Right lobe of liver (tissue), 6 donors: Measurements from ENCODE around the gene LSM14A. TPM values are rescaled to one million over a fixed set of nuclear protein-coding genes. Genes with fewer than 3 reads are reported as not detected.

Experiments used
- ATAC-seq, 4 donors: fragments of 200-7000 bp; cut with Tn5 transposase; one replicate each; pipeline ENCODE4 v1.9.1; 2020; ENCODE audit warnings: mild to moderate bottlenecking in 4 of 4, moderate library complexity in 4 of 4
- DNase-seq, 3 donors: peaks; one replicate each; pipeline ENCODE4 v3.0.0-alpha.2; 2020
- H3K27ac ChIP-seq, 3 donors: fragments of 200-600 bp; one replicate each; pipeline ENCODE4 v1.8.0; 2022
- H3K27me3 ChIP-seq, 2 donors: fragments of 200-600 bp; one replicate each; pipeline ENCODE4 v1.8.0; 2022
- H3K36me3 ChIP-seq, 4 donors: fragments of 200-600 bp; sonication (generic) in 1 of 4; one replicate each; pipeline versions ENCODE4 v1.5.1 to v1.8.0; 2017 to 2022; ENCODE audit warnings: control low read depth in 1 of 4
- H3K4me1 ChIP-seq, 4 donors: fragments of 200-600 bp; sonication (generic) in 1 of 4; one replicate each; pipeline versions ENCODE4 v1.5.1 to v1.8.0; 2017 to 2022; ENCODE audit warnings: control low read depth in 1 of 4
- H3K4me3 ChIP-seq, 3 donors: fragments of 200-600 bp; one replicate each; pipeline ENCODE4 v1.8.0; 2022
- H3K9me3 ChIP-seq, 4 donors: fragments of 200-600 bp; sonication (generic) in 1 of 4; one replicate each; pipeline versions ENCODE4 v1.5.1 to v1.8.0; 2017 to 2022; ENCODE audit warnings: control low read depth in 1 of 4
- POLR2A ChIP-seq: fragments of 450-650 bp; IDR thresholded peaks from one replicate; pipeline ENCODE4 v1.6.1; 2017; ENCODE audit warnings: antibody characterized with exemption, mild to moderate bottlenecking
- WGBS: methylation state at CpG from one replicate; pipeline ENCODE4 v1.1.6; 2018; ENCODE audit warnings: low coverage, low lambda C conversion rate; ENCODE audit not compliant: insufficient coverage; ENCODE audit errors: missing lambda C conversion rate; 5-methylcytosine and 5-hydroxymethylcytosine counted together
- intact Hi-C, 2 donors: fragments of 100-400 bp; cut with DNase I; formaldehyde crosslinking; loops; one replicate each; pipeline versions ENCODE4 v1.11.2 to v1.14.1; 2022
- total RNA-seq, 6 experiments: library from RNA; depleted of rRNA in 2 of 6; stranded (reverse); fragments of >200 nt in 2 of 6; fragmentation: NEBNext Ultra II Directional in 3 of 6; extraction: Animal tissue kit (Norgen Biotek cat#: 25700) in 3 of 6; gene quantifications; one replicate each; pipeline versions ENCODE4 v1.1.0 to v1.2.4, GENCODE V29; 2016 to 2023
- TF ChIP-seq, protein P1 (sequence below), 4 donors: fragments of 200-600 bp in 3 of 4; fragments of 450-650 bp in 1 of 4; IDR thresholded peaks; one replicate each; pipeline versions ENCODE4 v1.5.1 to v1.8.0; 2016 to 2022; ENCODE audit warnings: antibody characterized with exemption in 4 of 4, mild to moderate bottlenecking in 2 of 4
- donor health status: DM: no; HTN: yes; CAD: no.
- donor health status: DM: no; HTN: no; CAD: no.
- donor health status: DM: no; HTN: no; CAD: no.
- donor health status: DM: no; HTN: yes; CAD: no.
- donor health status: DM: no; HTN: yes; CAD: no.

The LSM14A gene
- total RNA-seq, 6 experiments from 2014 or later, result 32.1 to 61.9 (median 50.4) TPM

GRCh38 chr19:34218818-34219164 lies 46.5 kb downstream of the LSM14A start:
- Histone ChIP-seq H3K4me3 (no peak overlapping the region), H3K36me3 (peaks cover 5 to 57% (median 18%) of the 10 kb centered on the region in 4 donors), H3K4me1 (no peaks in the 10 kb centered on the region), H3K27me3 (no peaks in the 10 kb centered on the region), H3K27ac (no peak overlapping the region), H3K9me3 (no peaks in the 10 kb centered on the region)
- ATAC-seq (no peak), DNase-seq (no peak)
- intact Hi-C loops, result no loop called here
- 41% methylated on average over 2 of the region's 2 CpGs for WGBS
- TF ChIP-seq POLR2A, result no peak
- TF ChIP-seq, protein P1, sequence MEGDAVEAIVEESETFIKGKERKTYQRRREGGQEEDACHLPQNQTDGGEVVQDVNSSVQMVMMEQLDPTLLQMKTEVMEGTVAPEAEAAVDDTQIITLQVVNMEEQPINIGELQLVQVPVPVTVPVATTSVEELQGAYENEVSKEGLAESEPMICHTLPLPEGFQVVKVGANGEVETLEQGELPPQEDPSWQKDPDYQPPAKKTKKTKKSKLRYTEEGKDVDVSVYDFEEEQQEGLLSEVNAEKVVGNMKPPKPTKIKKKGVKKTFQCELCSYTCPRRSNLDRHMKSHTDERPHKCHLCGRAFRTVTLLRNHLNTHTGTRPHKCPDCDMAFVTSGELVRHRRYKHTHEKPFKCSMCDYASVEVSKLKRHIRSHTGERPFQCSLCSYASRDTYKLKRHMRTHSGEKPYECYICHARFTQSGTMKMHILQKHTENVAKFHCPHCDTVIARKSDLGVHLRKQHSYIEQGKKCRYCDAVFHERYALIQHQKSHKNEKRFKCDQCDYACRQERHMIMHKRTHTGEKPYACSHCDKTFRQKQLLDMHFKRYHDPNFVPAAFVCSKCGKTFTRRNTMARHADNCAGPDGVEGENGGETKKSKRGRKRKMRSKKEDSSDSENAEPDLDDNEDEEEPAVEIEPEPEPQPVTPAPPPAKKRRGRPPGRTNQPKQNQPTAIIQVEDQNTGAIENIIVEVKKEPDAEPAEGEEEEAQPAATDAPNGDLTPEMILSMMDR (IDR thresholded peaks at IDR 0.05), result no peak

- Histone ChIP-seq H3K36me3 (peaks cover 5 to 67% (median 20%) of the 10 kb centered on the region in 4 donors), H3K27me3 (no peaks in the 10 kb centered on the region), H3K9me3 (no peaks in the 10 kb centered on the region), H3K4me1 (no peaks in the 10 kb centered on the region), H3K27ac (no peak overlapping the region), H3K4me3 (no peak overlapping the region)
- ATAC-seq (peak; percentile 70 to 78 (median 75)), DNase-seq (peak in 2 of 3 donors; percentile 41 to 59)
- intact Hi-C loops, result no loop called here
- WGBS, result 56% methylated on average over 4 of the region's 4 CpGs
- TF ChIP-seq POLR2A, result no peak
- TF ChIP-seq, protein P1 (IDR thresholded peaks at IDR 0.05), result peak; percentile 55 to 78 (median 69)
These were observed 48.3 kb downstream of the LSM14A start for GRCh38 chr19:34220472-34221063.

DNA sequence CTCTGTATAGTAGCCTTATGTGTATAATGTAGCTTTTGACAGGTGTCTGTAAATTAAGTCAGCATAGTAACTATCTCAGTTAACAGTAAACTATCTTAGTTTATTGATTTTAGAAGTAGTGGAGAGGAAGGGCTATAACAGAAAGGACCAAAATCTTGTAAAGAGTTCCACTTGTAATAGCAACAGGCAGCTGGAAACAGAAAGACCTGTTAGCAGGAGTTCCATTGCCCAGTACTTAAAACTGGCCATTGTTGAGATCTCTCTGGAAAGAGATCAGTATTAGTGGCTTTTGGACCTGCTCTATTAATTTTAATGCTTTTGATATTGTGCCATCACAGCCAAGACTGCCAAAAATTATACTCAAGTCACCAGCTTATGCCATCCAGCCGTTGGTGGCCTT lies 50.1 kb downstream of the LSM14A start:
- no peak for TF ChIP-seq POLR2A
- TF ChIP-seq, protein P1 (IDR thresholded peaks at IDR 0.05), result no peak
- no peaks in the 10 kb centered on the region for H3K27me3 ChIP-seq
- H3K4me1 ChIP-seq, result no peaks in the 10 kb centered on the region
- H3K9me3 ChIP-seq, result no peaks in the 10 kb centered on the region
- intact Hi-C loops, result no loop called here
- DNase-seq (no peak), ATAC-seq (no peak)
- no peak overlapping the region for H3K4me3 ChIP-seq
- H3K27ac ChIP-seq, result no peak overlapping the region
- peaks cover 5 to 70% (median 19%) of the 10 kb centered on the region in 4 donors for H3K36me3 ChIP-seq
- no CpG with 5 or more reads among the region's 1 CpG for WGBS

GRCh38 chr19:34224996-34225658 lies 52.8 kb downstream of the LSM14A start:
- ATAC-seq (no peak), DNase-seq (no peak)
- H3K9me3 ChIP-seq, result no peaks in the 10 kb centered on the region
- 79% methylated on average over 2 of the region's 2 CpGs for WGBS
- TF ChIP-seq, protein P1 (IDR thresholded peaks at IDR 0.05), result no peak
- TF ChIP-seq POLR2A, result no peak
- no peak overlapping the region for H3K27ac ChIP-seq
- no peaks in the 10 kb centered on the region for H3K4me1 ChIP-seq
- peaks cover 9 to 80% (median 26%) of the 10 kb centered on the region in 4 donors for H3K36me3 ChIP-seq
- H3K27me3 ChIP-seq, result no peaks in the 10 kb centered on the region
- H3K4me3 ChIP-seq, result no peak overlapping the region
- intact Hi-C loops, result no loop called here
